HEK293T (cell line): ENCODE data around the gene PLCB1.

ENCODE experiments used
- BHLHE40 ChIP-seq: fragments of 450-650 bp; IDR thresholded peaks from 2 replicates; pipeline ENCODE4 v1.6.1; 2016; ENCODE audit warnings: mild to moderate bottlenecking, moderate library complexity, borderline replicate concordance
- FOXA1 ChIP-seq: fragments of 450-650 bp; IDR thresholded peaks from 2 replicates; pipeline ENCODE4 v1.6.1; 2016; ENCODE audit warnings: mild to moderate bottlenecking
- FOXK2 ChIP-seq: fragments of 450-650 bp; IDR thresholded peaks from 2 replicates; pipeline ENCODE4 v1.6.1; 2016; ENCODE audit warnings: mild to moderate bottlenecking
- HDGF ChIP-seq: fragments of 450-650 bp; IDR thresholded peaks from 2 replicates; pipeline ENCODE4 v1.6.1; 2017; ENCODE audit warnings: antibody characterized with exemption, borderline replicate concordance
- L3MBTL2 ChIP-seq: fragments of 450-650 bp; conservative IDR thresholded peaks from 2 replicates; pipeline ENCODE4 v1.6.1; 2016; ENCODE audit warnings: mild to moderate bottlenecking
- LEF1 ChIP-seq: fragments of 450-650 bp; IDR thresholded peaks from 2 replicates; pipeline ENCODE4 v1.6.1; 2017; ENCODE audit warnings: mild to moderate bottlenecking, borderline replicate concordance
- NFRKB ChIP-seq: fragments of 450-650 bp; IDR thresholded peaks from 2 replicates; pipeline ENCODE4 v1.6.1; 2016; ENCODE audit warnings: mild to moderate bottlenecking, moderate library complexity
- PKNOX1 ChIP-seq: fragments of 450-650 bp; IDR thresholded peaks from 2 replicates; pipeline ENCODE4 v1.6.1; 2016
- SP1 ChIP-seq: fragments of 450-650 bp; IDR thresholded peaks from 2 replicates; pipeline ENCODE4 v1.6.1; 2017
- TARDBP ChIP-seq: fragments of 450-650 bp; IDR thresholded peaks from 2 replicates; pipeline ENCODE4 v1.6.1; 2016
- ZNF384 ChIP-seq: fragments of 450-650 bp; IDR thresholded peaks from 2 replicates; pipeline ENCODE4 v1.6.1; 2016

DNA sequence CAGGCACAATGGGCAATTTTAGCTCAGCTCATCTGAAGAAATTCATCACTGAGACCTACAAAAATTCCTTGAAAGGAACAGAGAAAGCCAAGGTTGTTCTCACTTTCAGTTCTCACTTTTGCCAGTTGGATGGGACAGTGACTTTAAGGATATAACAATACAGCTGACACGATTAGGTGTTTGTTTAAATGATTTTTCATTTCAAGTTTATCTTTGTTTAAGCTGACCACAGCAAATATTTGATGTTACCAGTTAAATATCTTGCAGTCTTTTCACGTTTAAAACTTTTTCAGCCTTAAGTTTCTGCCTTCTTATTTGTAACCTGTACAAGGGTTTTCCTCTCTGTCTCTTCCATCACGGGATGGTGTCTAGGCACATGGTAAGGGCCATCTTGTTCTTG is 93.6 kb downstream of the PLCB1 start:
- TF ChIP-seq BHLHE40, result no peak
- TF ChIP-seq LEF1, result no peak
- TF ChIP-seq NFRKB, result no peak
- no peak for TF ChIP-seq FOXK2
- no peak for TF ChIP-seq ZNF384
- TF ChIP-seq L3MBTL2, result no peak
- no peak for TF ChIP-seq TARDBP
- TF ChIP-seq PKNOX1, result no peak
- no peak for TF ChIP-seq SP1
- TF ChIP-seq HDGF, result no peak
- no peak for TF ChIP-seq FOXA1
